Mucosa of stomach (tissue), 1 donor: Measurements from ENCODE around the gene SMOC1.

ENCODE experiments used
- H3K27me3 ChIP-seq: one replicate; pipeline ENCODE4 v1.7.0; 2013; ENCODE audit warnings: mild to moderate bottlenecking, low read length; ENCODE audit not compliant: control insufficient read depth, insufficient read depth
- H3K36me3 ChIP-seq: one replicate; pipeline ENCODE4 v1.7.0; 2013; ENCODE audit warnings: low read length; ENCODE audit not compliant: control insufficient read depth, insufficient read depth
- H3K4me1 ChIP-seq: one replicate; pipeline ENCODE4 v1.7.0; 2013; ENCODE audit warnings: mild to moderate bottlenecking, low read length; ENCODE audit not compliant: control insufficient read depth, insufficient read depth
- H3K4me3 ChIP-seq: one replicate; pipeline ENCODE4 v1.7.0; 2013; ENCODE audit warnings: low read length
- H3K9ac ChIP-seq: one replicate; pipeline ENCODE4 v1.7.0; 2013; ENCODE audit warnings: mild to moderate bottlenecking, low read length, moderate library complexity
- H3K9me3 ChIP-seq: one replicate; pipeline ENCODE4 v1.7.0; 2013; ENCODE audit warnings: mild to moderate bottlenecking, low read length, moderate library complexity; ENCODE audit not compliant: control insufficient read depth
- donor health status: Pancreatic carcinoma.

The SMOC1 gene

GRCh38 chr14:70049605-70050004 is 170.4 kb downstream of the SMOC1 start:
- Histone ChIP-seq H3K36me3 (no peaks in the 10 kb centered on the region), H3K9ac (no peak overlapping the region), H3K9me3 (no peaks in the 10 kb centered on the region)

GRCh38 chr14:70050136-70050535 is 170.9 kb downstream of the SMOC1 start:
- H3K4me1 ChIP-seq = peaks cover 16% of the 10 kb centered on the region
- H3K4me3 ChIP-seq = no peak overlapping the region
- no peaks in the 10 kb centered on the region for H3K27me3 ChIP-seq
- H3K9ac ChIP-seq = no peak overlapping the region
- H3K9me3 ChIP-seq = no peaks in the 10 kb centered on the region
- H3K36me3 ChIP-seq = no peaks in the 10 kb centered on the region

More at GRCh38 chr14:70049605-70050004, 170.4 kb downstream of the SMOC1 start:
- Histone ChIP-seq H3K4me1 (peaks cover 16% of the 10 kb centered on the region), H3K27me3 (no peaks in the 10 kb centered on the region), H3K4me3 (no peak overlapping the region)

GRCh38 chr14:70052990-70053389 is 173.8 kb downstream of the SMOC1 start:
- Histone ChIP-seq H3K9ac (no peak overlapping the region), H3K27me3 (no peaks in the 10 kb centered on the region), H3K9me3 (no peaks in the 10 kb centered on the region), H3K36me3 (no peaks in the 10 kb centered on the region), H3K4me3 (no peak overlapping the region), H3K4me1 (peaks cover under 1% of the 10 kb centered on the region)

- Histone ChIP-seq H3K9ac (no peak overlapping the region), H3K36me3 (no peaks in the 10 kb centered on the region), H3K27me3 (peaks cover 3% of the 10 kb centered on the region), H3K4me3 (no peak overlapping the region), H3K9me3 (no peaks in the 10 kb centered on the region), H3K4me1 (no peaks in the 10 kb centered on the region)
Observed at GRCh38 chr14:70057519-70058136, 178.4 kb downstream of the SMOC1 start.

- no peaks in the 10 kb centered on the region for H3K4me1 ChIP-seq
- H3K27me3 ChIP-seq = peaks cover 7% of the 10 kb centered on the region
- H3K4me3 ChIP-seq = no peak overlapping the region
- no peaks in the 10 kb centered on the region for H3K36me3 ChIP-seq
- no peaks in the 10 kb centered on the region for H3K9me3 ChIP-seq
- no peak overlapping the region for H3K9ac ChIP-seq
Observed at GRCh38 chr14:70059545-70059944, 180.3 kb downstream of the SMOC1 start.

GRCh38 chr14:70061108-70061507 is 181.9 kb downstream of the SMOC1 start:
- no peaks in the 10 kb centered on the region for H3K36me3 ChIP-seq
- no peaks in the 10 kb centered on the region for H3K9me3 ChIP-seq
- no peak overlapping the region for H3K9ac ChIP-seq
- H3K4me1 ChIP-seq = no peaks in the 10 kb centered on the region
- no peak overlapping the region for H3K4me3 ChIP-seq
- peaks cover 7% of the 10 kb centered on the region for H3K27me3 ChIP-seq

GRCh38 chr14:70064136-70064865 is 185.1 kb downstream of the SMOC1 start:
- Histone ChIP-seq H3K27me3 (peaks cover 7% of the 10 kb centered on the region), H3K36me3 (no peaks in the 10 kb centered on the region), H3K4me3 (no peak overlapping the region), H3K9me3 (no peaks in the 10 kb centered on the region), H3K4me1 (no peaks in the 10 kb centered on the region), H3K9ac (no peak overlapping the region)

- Histone ChIP-seq H3K9ac (no peak overlapping the region), H3K4me3 (no peak overlapping the region), H3K9me3 (no peaks in the 10 kb centered on the region), H3K36me3 (no peaks in the 10 kb centered on the region), H3K27me3 (peaks cover 2% of the 10 kb centered on the region), H3K4me1 (no peaks in the 10 kb centered on the region)
Observed at GRCh38 chr14:70067810-70068209, 188.6 kb downstream of the SMOC1 start.

GRCh38 chr14:70069186-70069585 is 190.0 kb downstream of the SMOC1 start:
- Histone ChIP-seq H3K27me3 (no peaks in the 10 kb centered on the region), H3K9ac (no peak overlapping the region), H3K4me1 (no peaks in the 10 kb centered on the region), H3K36me3 (no peaks in the 10 kb centered on the region), H3K9me3 (no peaks in the 10 kb centered on the region), H3K4me3 (no peak overlapping the region)

GRCh38 chr14:70073924-70074566 is 194.8 kb downstream of the SMOC1 start:
- no peaks in the 10 kb centered on the region for H3K27me3 ChIP-seq
- H3K4me3 ChIP-seq = no peak overlapping the region
- H3K36me3 ChIP-seq = no peaks in the 10 kb centered on the region
- H3K9ac ChIP-seq = no peak overlapping the region
- no peaks in the 10 kb centered on the region for H3K4me1 ChIP-seq
- no peaks in the 10 kb centered on the region for H3K9me3 ChIP-seq

- Histone ChIP-seq H3K36me3 (no peaks in the 10 kb centered on the region), H3K4me1 (no peaks in the 10 kb centered on the region), H3K27me3 (no peaks in the 10 kb centered on the region), H3K9me3 (no peaks in the 10 kb centered on the region), H3K4me3 (no peak overlapping the region), H3K9ac (no peak overlapping the region)
Observed at GRCh38 chr14:70077005-70077404, 197.8 kb downstream of the SMOC1 start.

GRCh38 chr14:70077720-70078119 is 198.5 kb downstream of the SMOC1 start:
- H3K9ac ChIP-seq = no peak overlapping the region
- no peaks in the 10 kb centered on the region for H3K27me3 ChIP-seq
- no peaks in the 10 kb centered on the region for H3K9me3 ChIP-seq
- no peaks in the 10 kb centered on the region for H3K36me3 ChIP-seq
- H3K4me3 ChIP-seq = no peak overlapping the region
- no peaks in the 10 kb centered on the region for H3K4me1 ChIP-seq
